ENCODE results near the gene CHRNA3.

Gene CHRNA3

DNA sequence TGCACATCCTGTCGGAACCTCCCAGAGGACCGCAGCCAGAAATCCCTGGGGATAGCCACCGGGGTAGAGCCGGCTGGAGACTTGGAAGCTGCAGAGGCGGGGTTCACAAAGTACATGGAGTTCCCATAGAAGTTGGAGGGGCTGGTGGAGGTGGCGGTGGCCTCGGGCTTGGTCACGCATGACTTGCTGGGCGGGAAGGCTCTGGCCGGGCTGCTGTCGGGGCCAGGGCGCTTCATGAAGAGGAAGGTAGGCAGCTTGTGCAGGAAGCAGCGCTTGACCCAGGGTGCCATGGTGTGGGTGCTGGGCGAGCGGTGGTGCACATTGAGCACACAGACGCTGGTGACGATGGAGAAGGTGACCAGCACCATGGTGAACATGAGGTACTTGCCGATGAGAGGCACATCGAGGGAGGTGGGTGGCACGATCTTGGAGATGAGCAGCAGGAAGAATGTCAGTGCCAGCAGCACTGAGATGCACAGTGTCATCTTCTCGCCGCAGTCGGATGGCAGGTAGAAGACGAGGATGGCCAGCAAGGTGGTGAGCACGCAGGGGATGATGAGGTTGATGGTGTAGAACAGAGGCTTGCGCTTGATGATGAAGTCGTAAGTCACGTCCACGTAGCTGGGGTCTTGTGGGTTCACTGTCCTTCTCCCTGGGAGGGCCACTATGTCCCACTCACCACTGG is 8.4 kb upstream of the CHRNA3 start:
- H3K27ac ChIP-seq = no peak overlapping the region
- TF ChIP-seq, protein P1, sequence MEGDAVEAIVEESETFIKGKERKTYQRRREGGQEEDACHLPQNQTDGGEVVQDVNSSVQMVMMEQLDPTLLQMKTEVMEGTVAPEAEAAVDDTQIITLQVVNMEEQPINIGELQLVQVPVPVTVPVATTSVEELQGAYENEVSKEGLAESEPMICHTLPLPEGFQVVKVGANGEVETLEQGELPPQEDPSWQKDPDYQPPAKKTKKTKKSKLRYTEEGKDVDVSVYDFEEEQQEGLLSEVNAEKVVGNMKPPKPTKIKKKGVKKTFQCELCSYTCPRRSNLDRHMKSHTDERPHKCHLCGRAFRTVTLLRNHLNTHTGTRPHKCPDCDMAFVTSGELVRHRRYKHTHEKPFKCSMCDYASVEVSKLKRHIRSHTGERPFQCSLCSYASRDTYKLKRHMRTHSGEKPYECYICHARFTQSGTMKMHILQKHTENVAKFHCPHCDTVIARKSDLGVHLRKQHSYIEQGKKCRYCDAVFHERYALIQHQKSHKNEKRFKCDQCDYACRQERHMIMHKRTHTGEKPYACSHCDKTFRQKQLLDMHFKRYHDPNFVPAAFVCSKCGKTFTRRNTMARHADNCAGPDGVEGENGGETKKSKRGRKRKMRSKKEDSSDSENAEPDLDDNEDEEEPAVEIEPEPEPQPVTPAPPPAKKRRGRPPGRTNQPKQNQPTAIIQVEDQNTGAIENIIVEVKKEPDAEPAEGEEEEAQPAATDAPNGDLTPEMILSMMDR (IDR thresholded peaks at IDR 0.05) = no peak
- no peak for TF ChIP-seq ZFX (IDR thresholded peaks at IDR 0.05; ENCODE audit: borderline replicate concordance)

DNA sequence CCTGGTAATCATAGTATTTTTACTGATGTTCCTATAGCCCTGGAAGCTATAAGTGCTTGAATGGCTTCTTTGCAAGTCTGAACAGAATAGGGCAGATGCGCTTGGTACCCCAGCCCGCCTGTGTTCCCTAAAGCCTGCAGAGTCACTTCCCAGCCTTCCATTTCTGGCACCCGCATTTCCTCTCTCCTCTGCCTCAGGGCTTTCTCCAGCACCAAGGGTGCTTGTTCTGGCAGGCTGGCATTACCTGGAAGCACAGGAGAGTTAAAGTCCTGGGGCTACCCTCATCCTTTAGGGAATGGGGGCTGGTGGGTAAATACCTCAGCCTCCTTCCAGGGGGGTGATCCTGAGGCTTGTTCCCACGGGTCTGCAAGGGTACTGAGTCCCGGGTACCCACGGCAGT is 7.4 kb upstream of the CHRNA3 start:
- TF ChIP-seq, protein P1 (IDR thresholded peaks at IDR 0.05) = no peak
- no peak for TF ChIP-seq ZFX (IDR thresholded peaks at IDR 0.05; ENCODE audit: borderline replicate concordance)
- no peak overlapping the region for H3K27ac ChIP-seq

DNA sequence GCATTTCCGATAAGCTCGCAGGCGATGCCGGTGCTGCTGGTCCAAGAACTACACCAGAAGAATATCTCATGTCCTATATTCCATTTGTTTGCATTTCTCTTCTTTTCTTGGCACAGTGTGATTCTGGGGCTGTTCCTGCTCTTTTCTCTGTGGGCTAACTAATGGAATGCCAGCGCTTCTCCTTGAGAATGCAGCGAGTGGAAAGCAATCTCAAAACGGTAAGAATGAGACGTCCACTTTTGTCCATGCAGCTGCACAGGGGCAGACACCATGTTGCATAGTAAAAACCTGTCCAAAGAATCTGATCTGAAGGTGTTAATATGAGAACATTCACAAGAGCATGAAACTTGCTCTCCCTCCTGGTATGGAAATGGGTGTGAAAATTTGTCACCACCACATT is 6.6 kb upstream of the CHRNA3 start:
- TF ChIP-seq, protein P1 (IDR thresholded peaks at IDR 0.05) = no peak
- TF ChIP-seq ZFX (IDR thresholded peaks at IDR 0.05; ENCODE audit: borderline replicate concordance) = no peak
- H3K27ac ChIP-seq = no peak overlapping the region

DNA sequence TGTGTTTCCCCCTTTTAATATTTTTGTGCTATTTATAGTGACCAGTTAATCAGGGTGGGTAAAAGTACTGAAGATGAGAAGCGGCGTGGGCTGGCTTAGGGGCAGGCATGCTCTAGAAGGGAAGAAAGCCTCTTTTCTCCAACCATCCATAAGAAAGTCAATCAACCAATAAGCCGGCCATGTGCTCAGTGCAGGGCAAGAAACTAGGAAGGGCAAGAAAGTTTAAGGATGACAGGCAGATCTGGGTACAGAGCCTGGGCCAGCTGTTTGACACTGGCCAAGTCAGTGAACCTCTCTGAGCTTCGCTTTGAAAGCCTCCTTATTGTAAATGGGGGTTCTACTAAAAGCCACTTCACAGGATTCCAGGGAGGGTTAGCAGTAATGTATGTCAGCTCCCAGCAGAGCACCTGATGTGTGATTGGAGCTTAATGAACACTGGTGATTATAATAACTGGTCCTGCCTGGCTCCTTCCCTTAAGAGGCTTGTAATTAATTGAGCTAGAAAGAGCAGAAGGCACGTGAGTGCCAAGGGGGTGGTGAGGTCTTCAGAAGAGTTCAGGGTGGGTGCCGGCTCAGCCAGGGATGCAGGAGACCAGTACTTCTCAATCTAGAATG is 5.7 kb upstream of the CHRNA3 start:
- no peak overlapping the region for H3K27ac ChIP-seq
- TF ChIP-seq, protein P1 (IDR thresholded peaks at IDR 0.05) = no peak
- no peak for TF ChIP-seq ZFX (IDR thresholded peaks at IDR 0.05; ENCODE audit: borderline replicate concordance)

DNA sequence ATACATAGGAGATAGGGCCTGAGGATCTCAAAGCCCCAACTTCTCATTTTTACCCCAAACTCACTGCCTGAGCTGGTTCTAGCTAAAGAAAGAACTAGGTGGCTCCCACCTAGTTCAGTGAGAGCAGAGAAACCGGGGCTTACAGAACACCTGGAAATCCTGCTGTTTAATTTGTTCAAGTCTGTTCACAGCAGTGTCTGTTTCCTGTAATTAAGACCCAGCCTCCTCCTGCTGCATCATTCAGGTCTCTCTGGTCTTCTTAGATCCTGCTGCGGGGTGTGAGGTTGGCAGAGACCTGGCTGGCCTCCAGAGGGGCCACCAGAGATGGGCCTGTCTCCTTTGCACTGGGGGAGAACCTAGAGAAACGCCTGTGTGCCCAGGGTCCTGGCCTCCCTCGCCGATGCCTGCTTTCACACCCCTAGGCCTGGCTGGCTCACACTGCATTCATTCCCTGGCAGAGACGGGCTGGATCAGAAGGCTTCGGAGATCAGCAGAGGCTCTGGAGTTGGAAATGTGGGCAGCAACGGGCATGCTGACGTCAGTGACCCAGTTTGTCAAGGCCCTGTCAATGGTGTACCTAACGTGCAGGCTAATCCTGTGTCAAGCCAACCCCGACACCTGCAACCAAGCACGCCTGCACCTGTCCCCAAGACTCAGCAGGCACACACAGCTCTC is 4.9 kb upstream of the CHRNA3 start:
- TF ChIP-seq, protein P1 (IDR thresholded peaks at IDR 0.05) = no peak
- TF ChIP-seq ZFX (IDR thresholded peaks at IDR 0.05; ENCODE audit: borderline replicate concordance) = no peak
- no peak overlapping the region for H3K27ac ChIP-seq

DNA sequence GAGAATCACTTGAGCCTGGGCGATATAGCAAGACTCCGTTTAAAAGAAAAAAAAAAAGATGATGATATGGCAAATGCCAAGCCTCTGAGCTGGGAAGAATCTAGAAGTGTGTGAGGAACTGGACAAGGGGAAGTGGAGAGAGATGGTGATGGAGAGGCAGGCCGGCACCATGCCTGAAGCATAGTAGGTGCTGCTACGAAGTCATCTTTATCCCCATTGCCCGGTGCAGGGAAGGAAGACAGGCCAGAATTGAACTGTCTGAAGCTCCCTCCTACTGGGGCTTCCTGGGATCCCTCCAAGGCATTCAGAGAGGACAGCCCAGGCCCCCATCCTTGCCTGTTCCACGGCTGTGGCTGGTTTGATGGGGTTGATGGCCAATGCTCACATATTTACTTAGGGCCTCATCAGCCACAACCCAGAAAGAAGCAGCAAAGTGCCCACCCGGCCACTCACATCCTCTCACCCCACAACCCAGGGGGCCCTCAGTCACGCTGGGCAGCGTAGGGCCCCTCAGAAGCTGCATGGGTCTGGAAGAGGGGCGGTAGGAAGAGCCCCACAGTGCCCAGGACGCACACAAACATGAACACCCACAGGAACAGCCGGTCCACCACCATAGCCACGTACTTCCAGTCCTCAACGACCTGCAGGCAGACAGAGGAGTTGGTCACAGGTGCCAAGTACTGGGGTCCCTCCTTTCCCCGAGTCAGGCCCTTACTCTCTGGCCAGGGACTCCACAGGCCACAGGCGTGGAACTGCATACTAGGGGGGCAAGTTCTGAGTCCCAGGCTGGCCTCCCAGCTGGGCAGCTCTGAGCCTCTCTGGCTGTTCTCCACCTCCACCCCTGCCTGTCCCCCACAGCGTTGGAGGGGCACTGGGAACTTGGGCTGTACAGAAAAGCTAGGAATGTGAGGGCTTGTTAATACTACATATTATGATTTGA is 4.1 kb upstream of the CHRNA3 start:
- H3K27ac ChIP-seq = no peak overlapping the region

More for the DNA sequence above, 4.1 kb upstream of the CHRNA3 start:
- TF ChIP-seq, protein P1 (IDR thresholded peaks at IDR 0.05) = no peak
- no peak for TF ChIP-seq ZFX (IDR thresholded peaks at IDR 0.05; ENCODE audit: borderline replicate concordance)
